Measurements from ENCODE around the gene TEX52. TPM values are rescaled to one million over a fixed set of nuclear protein-coding genes. Genes with fewer than 3 reads are reported as not detected.

TEX52 gene
- total and polyA plus RNA-seq, 11 donors = not detected

GRCh38 chr12:2833327-2833726 lies 23.5 kb downstream of the TEX52 start:
- DNase-seq = peak in 1 of 5 donors; percentile 36
- Histone ChIP-seq H3K36me3 (peaks cover 0 to 42% (median 23%) of the 10 kb centered on the region in 9 donors), H3K27ac (peak overlapping the region in 4 of 12 donors; percentile 26 to 64 (median 48)), H3K9me3 (no peaks in the 10 kb centered on the region), H3K4me1 (peaks cover 0 to 23% (median 7%) of the 10 kb centered on the region in 12 donors), H3K4me3 (peak overlapping the region in 6 of 12 donors; percentile 40 to 54 (median 54)), H3K27me3 (no peaks in the 10 kb centered on the region)
- TF ChIP-seq CTCF (IDR thresholded peaks at IDR 0.05) (no peak), POLR2A (IDR thresholded peaks at IDR 0.05) (no peak)
- ATAC-seq = no peak
- intact Hi-C loops (cut with DNase I) = no loop called here
- 48 to 66% (median 63%) methylated on average over 4 to 5 of the region's 5 CpGs for WGBS, 4 donors

GRCh38 chr12:2832550-2833127 lies 24.2 kb downstream of the TEX52 start:
- no peaks in the 10 kb centered on the region for H3K9me3 ChIP-seq
- peak in 1 of 4 donors; percentile 13 for ATAC-seq
- 74 to 90% (median 80%) methylated on average over 6 of the region's 6 CpGs for WGBS, 4 donors
- peak overlapping the region in 3 of 12 donors; percentile 54 for H3K4me3 ChIP-seq
- intact Hi-C loops (cut with DNase I) = no loop called here
- peaks cover 0 to 23% (median 7%) of the 10 kb centered on the region in 12 donors for H3K4me1 ChIP-seq
- peak in 1 of 5 donors; percentile 33 for DNase-seq
- H3K27ac ChIP-seq = peak overlapping the region in 3 of 12 donors; percentile 26 to 64 (median 46)
- no peak for TF ChIP-seq POLR2A (IDR thresholded peaks at IDR 0.05)
- TF ChIP-seq CTCF (IDR thresholded peaks at IDR 0.05) = no peak
- peaks cover 0 to 49% (median 30%) of the 10 kb centered on the region in 9 donors for H3K36me3 ChIP-seq
- H3K27me3 ChIP-seq = no peaks in the 10 kb centered on the region

DNA sequence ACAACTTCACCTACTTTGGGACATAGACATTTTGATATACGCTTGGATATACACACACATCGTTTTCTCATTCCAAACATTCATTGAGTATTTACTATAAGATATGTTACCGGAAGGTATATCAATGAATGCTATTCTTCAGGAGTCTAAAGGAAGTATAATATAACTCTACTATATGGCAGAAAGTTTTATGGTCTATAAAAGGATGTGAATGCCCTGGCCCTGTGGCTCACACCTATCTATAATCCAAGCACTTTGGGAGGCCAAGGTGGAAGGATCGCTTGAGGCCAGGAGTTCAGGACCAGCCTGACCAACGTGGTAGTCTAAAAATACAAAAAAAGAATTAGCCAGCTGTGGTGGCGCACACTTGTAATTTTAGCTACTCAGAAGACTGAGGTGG lies 27.6 kb downstream of the TEX52 start:
- Histone ChIP-seq H3K27me3 (no peaks in the 10 kb centered on the region), H3K27ac (no peak overlapping the region), H3K36me3 (peaks cover 0 to 83% (median 61%) of the 10 kb centered on the region in 9 donors), H3K4me3 (no peak overlapping the region), H3K9me3 (no peaks in the 10 kb centered on the region), H3K4me1 (peaks cover 0 to 13% (median 2%) of the 10 kb centered on the region in 12 donors)
- DNase-seq (no peak), ATAC-seq (no peak)
- no peak for TF ChIP-seq CTCF (IDR thresholded peaks at IDR 0.05)
- no peak for TF ChIP-seq POLR2A (IDR thresholded peaks at IDR 0.05)
- intact Hi-C loops (cut with DNase I) = no loop called here
- WGBS, 4 donors = 90 to 95% (median 93%) methylated on average over 6 of the region's 6 CpGs

DNA sequence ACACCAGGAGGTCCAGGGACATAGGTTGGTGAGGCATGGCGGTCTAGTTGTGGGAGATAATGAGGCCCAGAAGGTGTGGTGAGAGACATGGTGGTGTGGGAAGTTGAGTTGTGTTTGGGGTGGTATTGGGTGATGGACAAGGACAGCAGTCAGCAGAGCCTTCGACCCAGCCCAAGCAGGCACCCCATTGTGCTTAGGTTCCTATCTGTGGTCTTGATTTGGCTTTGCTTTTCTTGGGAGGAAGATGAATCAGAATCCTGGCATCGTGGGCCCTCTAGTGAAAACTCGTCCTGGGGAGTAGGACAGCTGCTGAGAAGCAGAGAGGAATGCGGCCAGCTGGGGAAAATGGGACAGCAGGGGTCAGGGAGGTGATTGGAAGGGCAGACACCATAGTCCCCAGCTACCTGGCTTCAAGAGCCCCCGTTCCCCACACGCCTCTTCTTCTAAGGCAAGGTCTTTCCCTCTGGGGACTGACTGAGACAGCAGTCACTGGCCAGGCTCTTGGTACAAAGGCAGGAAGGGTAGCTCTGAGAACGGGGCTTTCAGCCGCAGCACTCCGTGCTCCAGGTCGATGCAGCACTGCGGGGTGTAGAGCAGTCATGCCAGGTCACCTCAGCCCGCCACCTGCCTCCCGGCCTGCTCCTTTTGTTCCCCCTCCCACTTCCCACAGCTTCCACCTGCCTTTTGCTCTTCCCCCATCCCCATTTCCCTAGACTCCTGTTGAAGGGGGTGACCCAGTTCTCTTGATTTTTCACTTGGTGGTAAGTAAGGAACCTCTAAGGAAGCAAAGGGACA lies 29.9 kb downstream of the TEX52 start:
- H3K4me1 ChIP-seq = no peaks in the 10 kb centered on the region
- intact Hi-C loops (cut with DNase I) = no loop called here
- DNase-seq (no peak), ATAC-seq (no peak)
- no peak overlapping the region for H3K27ac ChIP-seq
- no peak overlapping the region for H3K4me3 ChIP-seq
- WGBS, 4 donors = 84 to 90% (median 88%) methylated on average over 14 of the region's 14 CpGs
- H3K9me3 ChIP-seq = no peaks in the 10 kb centered on the region
- TF ChIP-seq POLR2A (IDR thresholded peaks at IDR 0.05) (no peak), CTCF (IDR thresholded peaks at IDR 0.05) (no peak)
- H3K36me3 ChIP-seq = peaks cover 0 to 100% (median 84%) of the 10 kb centered on the region in 9 donors
- H3K27me3 ChIP-seq = no peaks in the 10 kb centered on the region
